ENCODE measurements around the gene CCDC117.

- TF ChIP-seq USF1 (IDR thresholded peaks at IDR 0.05) (no peak), TAF1 (IDR thresholded peaks at IDR 0.05; ENCODE audit: low read depth) (no peak), MAX (IDR thresholded peaks at IDR 0.05) (no peak), EP300 (IDR thresholded peaks at IDR 0.05; ENCODE audit: borderline replicate concordance) (no peak), EGR1 (IDR thresholded peaks at IDR 0.05) (no peak)
These were observed 30.2 kb downstream of the CCDC117 start for GRCh38 chr22:28802595-28803123.
